Measurements from ENCODE around the gene LARGE1.

The LARGE1 gene

DNA sequence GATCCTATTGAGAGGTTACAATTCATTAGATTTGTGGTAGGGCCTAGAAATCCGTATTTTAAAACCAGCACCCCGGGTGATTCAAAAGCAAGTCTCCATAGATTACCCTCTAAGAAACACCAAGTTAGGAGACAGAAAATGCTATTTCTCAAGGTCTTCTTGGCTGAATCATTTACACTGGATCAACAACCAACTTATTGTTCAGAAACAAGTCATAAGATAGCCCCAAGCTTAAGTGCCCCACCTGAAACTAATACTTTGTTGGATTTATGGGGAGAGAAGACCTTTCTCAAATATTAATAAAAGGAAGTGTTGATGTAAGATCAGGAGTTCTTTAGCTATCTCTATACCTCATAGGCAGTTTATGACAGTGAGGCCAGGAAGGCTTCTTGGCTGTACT lies 345.2 kb downstream of the LARGE1 start:
- H4K20me1 ChIP-seq (ENCODE audit: insufficient read depth, low read length) = no peaks in the 10 kb centered on the region
- ATAC-seq (ENCODE audit: insufficient read depth, low read depth) (no peak), DNase-seq (no peak)
- H3K27ac ChIP-seq (ENCODE audit: low read length) = no peak overlapping the region
- no peak for TF ChIP-seq EZH2 (IDR thresholded peaks at IDR 0.05; ENCODE audit: borderline replicate concordance, low read depth, low read length, severe bottlenecking)
- TF ChIP-seq, protein P1, sequence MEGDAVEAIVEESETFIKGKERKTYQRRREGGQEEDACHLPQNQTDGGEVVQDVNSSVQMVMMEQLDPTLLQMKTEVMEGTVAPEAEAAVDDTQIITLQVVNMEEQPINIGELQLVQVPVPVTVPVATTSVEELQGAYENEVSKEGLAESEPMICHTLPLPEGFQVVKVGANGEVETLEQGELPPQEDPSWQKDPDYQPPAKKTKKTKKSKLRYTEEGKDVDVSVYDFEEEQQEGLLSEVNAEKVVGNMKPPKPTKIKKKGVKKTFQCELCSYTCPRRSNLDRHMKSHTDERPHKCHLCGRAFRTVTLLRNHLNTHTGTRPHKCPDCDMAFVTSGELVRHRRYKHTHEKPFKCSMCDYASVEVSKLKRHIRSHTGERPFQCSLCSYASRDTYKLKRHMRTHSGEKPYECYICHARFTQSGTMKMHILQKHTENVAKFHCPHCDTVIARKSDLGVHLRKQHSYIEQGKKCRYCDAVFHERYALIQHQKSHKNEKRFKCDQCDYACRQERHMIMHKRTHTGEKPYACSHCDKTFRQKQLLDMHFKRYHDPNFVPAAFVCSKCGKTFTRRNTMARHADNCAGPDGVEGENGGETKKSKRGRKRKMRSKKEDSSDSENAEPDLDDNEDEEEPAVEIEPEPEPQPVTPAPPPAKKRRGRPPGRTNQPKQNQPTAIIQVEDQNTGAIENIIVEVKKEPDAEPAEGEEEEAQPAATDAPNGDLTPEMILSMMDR (IDR thresholded peaks at IDR 0.05; ENCODE audit: borderline replicate concordance, extremely low read depth, low read length, poor library complexity, severe bottlenecking) = no peak
- no peaks in the 10 kb centered on the region for H3K27me3 ChIP-seq (ENCODE audit: insufficient read depth, low read length, poor library complexity)
- no peaks in the 10 kb centered on the region for H3K36me3 ChIP-seq (ENCODE audit: insufficient read depth, low read length)
- H3K4me2 ChIP-seq (ENCODE audit: insufficient read depth, low read length) = no peak overlapping the region
- H3K9me3 ChIP-seq (ENCODE audit: insufficient read depth, low read length, severe bottlenecking) = no peaks in the 10 kb centered on the region
- H3K4me3 ChIP-seq (ENCODE audit: low read depth in 1 of 2, low read length in 2 of 2) = no peak overlapping the region
- no peak overlapping the region for H3K9ac ChIP-seq (ENCODE audit: low read depth, low read length)
- H3K79me2 ChIP-seq (ENCODE audit: insufficient read depth, low read length) = no peaks in the 10 kb centered on the region
- no peak overlapping the region for H2AFZ ChIP-seq (ENCODE audit: low read depth, low read length)
- no peaks in the 10 kb centered on the region for H3K4me1 ChIP-seq (ENCODE audit: insufficient read depth, low read length)

DNA sequence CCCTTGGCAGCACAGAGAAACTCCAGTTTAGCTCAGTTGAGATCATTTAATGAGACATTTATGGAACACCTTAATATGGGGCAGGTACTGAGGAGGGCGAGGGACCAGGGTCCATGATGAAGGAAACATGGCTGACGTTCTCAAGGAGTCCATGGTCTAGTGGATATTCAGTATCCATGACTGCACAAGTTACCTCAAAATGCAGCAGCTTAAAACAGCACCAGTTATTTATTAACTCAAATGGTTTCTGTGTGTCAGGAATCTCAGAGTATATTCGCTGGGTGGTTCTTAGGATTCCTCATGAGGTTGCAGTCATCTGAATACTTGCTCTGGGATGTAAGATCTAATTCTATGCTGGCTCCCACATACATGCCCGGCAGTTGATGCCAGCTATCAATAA lies 346.8 kb downstream of the LARGE1 start:
- Histone ChIP-seq H3K27me3 (ENCODE audit: insufficient read depth, low read length, poor library complexity) (no peaks in the 10 kb centered on the region), H3K79me2 (ENCODE audit: insufficient read depth, low read length) (no peaks in the 10 kb centered on the region), H2AFZ (ENCODE audit: low read depth, low read length) (no peak overlapping the region), H3K4me3 (ENCODE audit: low read depth in 1 of 2, low read length in 2 of 2) (no peak overlapping the region), H3K9me3 (ENCODE audit: insufficient read depth, low read length, severe bottlenecking) (no peaks in the 10 kb centered on the region), H3K4me2 (ENCODE audit: insufficient read depth, low read length) (no peak overlapping the region), H3K4me1 (ENCODE audit: insufficient read depth, low read length) (no peaks in the 10 kb centered on the region), H3K9ac (ENCODE audit: low read depth, low read length) (no peak overlapping the region), H3K27ac (ENCODE audit: low read length) (no peak overlapping the region), H3K36me3 (ENCODE audit: insufficient read depth, low read length) (no peaks in the 10 kb centered on the region), H4K20me1 (ENCODE audit: insufficient read depth, low read length) (no peaks in the 10 kb centered on the region)
- TF ChIP-seq, protein P1 (IDR thresholded peaks at IDR 0.05; ENCODE audit: borderline replicate concordance, extremely low read depth, low read length, poor library complexity, severe bottlenecking) = no peak
- TF ChIP-seq EZH2 (IDR thresholded peaks at IDR 0.05; ENCODE audit: borderline replicate concordance, low read depth, low read length, severe bottlenecking) = no peak
- ATAC-seq (ENCODE audit: insufficient read depth, low read depth) (no peak), DNase-seq (no peak)

DNA sequence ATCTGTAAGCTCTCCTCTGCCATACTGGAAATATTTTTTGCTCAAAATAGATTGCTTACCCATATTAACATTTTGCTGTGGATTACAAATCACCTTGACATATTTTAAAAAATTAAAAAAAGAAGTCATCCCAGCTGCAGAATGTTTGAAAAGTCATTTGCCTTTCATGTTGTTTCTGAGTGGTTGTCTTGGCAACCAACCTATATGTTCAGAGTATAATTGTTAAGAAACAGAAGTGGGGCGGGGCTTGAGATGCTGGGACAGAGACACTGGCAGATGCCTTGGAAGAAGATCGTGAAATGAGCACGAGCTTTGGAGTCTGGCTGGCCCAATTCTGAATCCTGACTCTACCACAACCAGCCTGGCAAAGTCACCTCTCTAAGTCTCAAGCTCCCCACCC lies 348.2 kb downstream of the LARGE1 start:
- H3K4me1 ChIP-seq (ENCODE audit: insufficient read depth, low read length) = no peaks in the 10 kb centered on the region
- H3K79me2 ChIP-seq (ENCODE audit: insufficient read depth, low read length) = no peaks in the 10 kb centered on the region
- H3K4me2 ChIP-seq (ENCODE audit: insufficient read depth, low read length) = no peak overlapping the region
- H3K9ac ChIP-seq (ENCODE audit: low read depth, low read length) = no peak overlapping the region
- no peaks in the 10 kb centered on the region for H4K20me1 ChIP-seq (ENCODE audit: insufficient read depth, low read length)
- H3K27me3 ChIP-seq (ENCODE audit: insufficient read depth, low read length, poor library complexity) = no peaks in the 10 kb centered on the region
- no peaks in the 10 kb centered on the region for H3K36me3 ChIP-seq (ENCODE audit: insufficient read depth, low read length)
- DNase-seq (no peak), ATAC-seq (ENCODE audit: insufficient read depth, low read depth) (no peak)
- TF ChIP-seq, protein P1 (IDR thresholded peaks at IDR 0.05; ENCODE audit: borderline replicate concordance, extremely low read depth, low read length, poor library complexity, severe bottlenecking) = no peak
- TF ChIP-seq EZH2 (IDR thresholded peaks at IDR 0.05; ENCODE audit: borderline replicate concordance, low read depth, low read length, severe bottlenecking) = no peak
- H3K4me3 ChIP-seq (ENCODE audit: low read depth in 1 of 2, low read length in 2 of 2) = no peak overlapping the region
- H2AFZ ChIP-seq (ENCODE audit: low read depth, low read length) = no peak overlapping the region
- H3K9me3 ChIP-seq (ENCODE audit: insufficient read depth, low read length, severe bottlenecking) = no peaks in the 10 kb centered on the region
- H3K27ac ChIP-seq (ENCODE audit: low read length) = no peak overlapping the region

DNA sequence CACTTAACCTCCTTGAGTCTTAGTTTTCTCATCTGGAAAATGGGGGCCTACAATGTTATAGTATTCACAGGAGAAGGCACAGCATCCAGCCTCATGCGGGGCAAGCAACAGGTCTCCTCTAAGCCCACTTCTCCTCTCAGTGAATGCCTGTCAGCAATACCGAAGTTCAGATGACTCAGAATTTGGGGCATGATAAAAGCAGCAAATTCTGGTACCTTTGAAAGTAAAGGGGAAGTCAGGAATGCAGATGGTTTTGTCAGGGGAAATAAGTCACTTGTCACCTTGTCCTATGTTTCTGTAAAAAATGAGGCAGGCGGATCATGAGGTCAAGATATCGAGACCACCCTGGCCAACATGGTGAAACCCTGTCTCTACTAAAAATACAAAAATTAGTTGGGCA lies 350.2 kb downstream of the LARGE1 start:
- Histone ChIP-seq H3K9ac (ENCODE audit: low read depth, low read length) (no peak overlapping the region), H4K20me1 (ENCODE audit: insufficient read depth, low read length) (no peaks in the 10 kb centered on the region), H3K4me1 (ENCODE audit: insufficient read depth, low read length) (no peaks in the 10 kb centered on the region), H3K4me2 (ENCODE audit: insufficient read depth, low read length) (no peak overlapping the region), H3K27ac (ENCODE audit: low read length) (no peak overlapping the region), H3K27me3 (ENCODE audit: insufficient read depth, low read length, poor library complexity) (no peaks in the 10 kb centered on the region), H3K4me3 (ENCODE audit: low read depth in 1 of 2, low read length in 2 of 2) (no peak overlapping the region), H3K36me3 (ENCODE audit: insufficient read depth, low read length) (no peaks in the 10 kb centered on the region), H2AFZ (ENCODE audit: low read depth, low read length) (no peak overlapping the region), H3K9me3 (ENCODE audit: insufficient read depth, low read length, severe bottlenecking) (no peaks in the 10 kb centered on the region), H3K79me2 (ENCODE audit: insufficient read depth, low read length) (no peaks in the 10 kb centered on the region)
- ATAC-seq (ENCODE audit: insufficient read depth, low read depth) (no peak), DNase-seq (no peak)
- TF ChIP-seq, protein P1 (IDR thresholded peaks at IDR 0.05; ENCODE audit: borderline replicate concordance, extremely low read depth, low read length, poor library complexity, severe bottlenecking) = no peak
- TF ChIP-seq EZH2 (IDR thresholded peaks at IDR 0.05; ENCODE audit: borderline replicate concordance, low read depth, low read length, severe bottlenecking) = no peak

All from DND-41 (cell line).